ENCODE data around the gene LRIG2.

LRIG2 gene

GRCh38 chr1:113137563-113137962 lies 64.6 kb downstream of the LRIG2 start:
- H2BK15ac ChIP-seq (ENCODE audit: low read depth, poor library complexity, severe bottlenecking): no peak overlapping the region
- DNase-seq: no peak
- no peak overlapping the region for H2BK120ac ChIP-seq (ENCODE audit: low read depth, low read length)
- peaks cover 0 to 3% of the 10 kb centered on the region in 2 experiments for H3K36me3 ChIP-seq (ENCODE audit: control insufficient read depth in 1 of 2, insufficient read depth in 2 of 2, low read depth in 1 of 2, low read length in 2 of 2)
- no peaks in the 10 kb centered on the region for H3K79me1 ChIP-seq (replicated peaks; ENCODE audit: low read length, poor library complexity, severe bottlenecking)
- H3K4ac ChIP-seq (ENCODE audit: low read depth in 1 of 2, low read length in 2 of 2): no peak overlapping the region
- WGBS: 75% methylated on average over 1 of the region's 3 CpGs
- H3K18ac ChIP-seq (ENCODE audit: low read depth in 1 of 2, low read length in 2 of 2): no peak overlapping the region
- H3K14ac ChIP-seq (ENCODE audit: low read length in 2 of 2): no peak overlapping the region
- no peak overlapping the region for H2BK12ac ChIP-seq (ENCODE audit: low read length in 2 of 2)
- H3K4me1 ChIP-seq (ENCODE audit: control insufficient read depth, insufficient read depth, low read depth, low read length): peaks cover 3% of the 10 kb centered on the region
- H2AFZ ChIP-seq (ENCODE audit: low read depth, low read length): no peak overlapping the region
- no peak overlapping the region for H3K4me2 ChIP-seq (ENCODE audit: low read length, poor library complexity, severe bottlenecking)
- H4K91ac ChIP-seq (ENCODE audit: low read length): no peak overlapping the region
- H2BK5ac ChIP-seq (ENCODE audit: low read depth, low read length, poor library complexity, severe bottlenecking): no peak overlapping the region
- no peak overlapping the region for H2AK5ac ChIP-seq (ENCODE audit: low read length, severe bottlenecking)
- no peaks in the 10 kb centered on the region for H3K9me3 ChIP-seq (ENCODE audit: control insufficient read depth, low read length)
- H3K4me3 ChIP-seq (ENCODE audit: insufficient read depth in 1 of 2, low read depth in 1 of 2, low read length in 2 of 2): no peak overlapping the region
- H4K8ac ChIP-seq (ENCODE audit: low read length): no peak overlapping the region
- no peaks in the 10 kb centered on the region for H3K27me3 ChIP-seq (ENCODE audit: control insufficient read depth in 1 of 2, insufficient read depth in 1 of 2, low read length in 2 of 2)
- no peak overlapping the region for H3K23ac ChIP-seq (ENCODE audit: low read length in 2 of 2)
- H3K27ac ChIP-seq (ENCODE audit: low read length, poor library complexity, severe bottlenecking): no peak overlapping the region
- H3K9ac ChIP-seq (ENCODE audit: low read length): no peak overlapping the region

GRCh38 chr1:113138778-113139177 lies 65.8 kb downstream of the LRIG2 start:
- no peak for DNase-seq
- H4K91ac ChIP-seq (ENCODE audit: low read length): no peak overlapping the region

GRCh38 chr1:113140176-113140575 lies 67.2 kb downstream of the LRIG2 start:
- WGBS: 100% methylated on average over 1 of the region's 1 CpG
- no peaks in the 10 kb centered on the region for H3K79me1 ChIP-seq (replicated peaks; ENCODE audit: low read length, poor library complexity, severe bottlenecking)
- no peak overlapping the region for H2AK5ac ChIP-seq (ENCODE audit: low read length, severe bottlenecking)
- H3K23ac ChIP-seq (ENCODE audit: low read length in 2 of 2): no peak overlapping the region
- no peak overlapping the region for H4K91ac ChIP-seq (ENCODE audit: low read length)
- H3K14ac ChIP-seq (ENCODE audit: low read length in 2 of 2): no peak overlapping the region
- H3K9me3 ChIP-seq (ENCODE audit: control insufficient read depth, low read length): no peaks in the 10 kb centered on the region
- H3K4me1 ChIP-seq (ENCODE audit: control insufficient read depth, insufficient read depth, low read depth, low read length): peaks cover 3% of the 10 kb centered on the region
- no peak for DNase-seq
- H3K27me3 ChIP-seq (ENCODE audit: control insufficient read depth in 1 of 2, insufficient read depth in 1 of 2, low read length in 2 of 2): no peaks in the 10 kb centered on the region
- no peak overlapping the region for H3K4me2 ChIP-seq (ENCODE audit: low read length, poor library complexity, severe bottlenecking)
- H3K4ac ChIP-seq (ENCODE audit: low read depth in 1 of 2, low read length in 2 of 2): no peak overlapping the region
- H2BK5ac ChIP-seq (ENCODE audit: low read depth, low read length, poor library complexity, severe bottlenecking): no peak overlapping the region
- H2BK12ac ChIP-seq (ENCODE audit: low read length in 2 of 2): no peak overlapping the region
- no peak overlapping the region for H2BK15ac ChIP-seq (ENCODE audit: low read depth, poor library complexity, severe bottlenecking)
- no peak overlapping the region for H4K8ac ChIP-seq (ENCODE audit: low read length)
- no peak overlapping the region for H3K18ac ChIP-seq (ENCODE audit: low read depth in 1 of 2, low read length in 2 of 2)
- no peak overlapping the region for H2BK120ac ChIP-seq (ENCODE audit: low read depth, low read length)
- H3K27ac ChIP-seq (ENCODE audit: low read length, poor library complexity, severe bottlenecking): no peak overlapping the region
- H3K36me3 ChIP-seq (ENCODE audit: control insufficient read depth in 1 of 2, insufficient read depth in 2 of 2, low read depth in 1 of 2, low read length in 2 of 2): no peaks in the 10 kb centered on the region
- H3K4me3 ChIP-seq (ENCODE audit: insufficient read depth in 1 of 2, low read depth in 1 of 2, low read length in 2 of 2): no peak overlapping the region
- no peak overlapping the region for H2AFZ ChIP-seq (ENCODE audit: low read depth, low read length)
- H3K9ac ChIP-seq (ENCODE audit: low read length): peak overlapping the region; percentile 77

More at GRCh38 chr1:113138778-113139177, 65.8 kb downstream of the LRIG2 start:
- Histone ChIP-seq H3K4me3 (ENCODE audit: insufficient read depth in 1 of 2, low read depth in 1 of 2, low read length in 2 of 2) (no peak overlapping the region), H3K4ac (ENCODE audit: low read depth in 1 of 2, low read length in 2 of 2) (no peak overlapping the region), H3K36me3 (ENCODE audit: control insufficient read depth in 1 of 2, insufficient read depth in 2 of 2, low read depth in 1 of 2, low read length in 2 of 2) (peaks cover 0 to 3% of the 10 kb centered on the region in 2 experiments), H2BK12ac (ENCODE audit: low read length in 2 of 2) (no peak overlapping the region), H2BK5ac (ENCODE audit: low read depth, low read length, poor library complexity, severe bottlenecking) (no peak overlapping the region), H4K8ac (ENCODE audit: low read length) (no peak overlapping the region), H3K9ac (ENCODE audit: low read length) (no peak overlapping the region), H2BK15ac (ENCODE audit: low read depth, poor library complexity, severe bottlenecking) (no peak overlapping the region), H2BK120ac (ENCODE audit: low read depth, low read length) (no peak overlapping the region), H3K4me1 (ENCODE audit: control insufficient read depth, insufficient read depth, low read depth, low read length) (peaks cover 3% of the 10 kb centered on the region), H3K27ac (ENCODE audit: low read length, poor library complexity, severe bottlenecking) (no peak overlapping the region), H3K27me3 (ENCODE audit: control insufficient read depth in 1 of 2, insufficient read depth in 1 of 2, low read length in 2 of 2) (no peaks in the 10 kb centered on the region), H3K23ac (ENCODE audit: low read length in 2 of 2) (no peak overlapping the region), H3K14ac (ENCODE audit: low read length in 2 of 2) (no peak overlapping the region), H2AFZ (ENCODE audit: low read depth, low read length) (no peak overlapping the region), H3K79me1 (replicated peaks; ENCODE audit: low read length, poor library complexity, severe bottlenecking) (no peaks in the 10 kb centered on the region), H3K4me2 (ENCODE audit: low read length, poor library complexity, severe bottlenecking) (no peak overlapping the region), H2AK5ac (ENCODE audit: low read length, severe bottlenecking) (no peak overlapping the region), H3K18ac (ENCODE audit: low read depth in 1 of 2, low read length in 2 of 2) (no peak overlapping the region), H3K9me3 (ENCODE audit: control insufficient read depth, low read length) (no peaks in the 10 kb centered on the region)

- no peak overlapping the region for H2BK5ac ChIP-seq (ENCODE audit: low read depth, low read length, poor library complexity, severe bottlenecking)
- peak overlapping the region; percentile 40 to 88 for H3K18ac ChIP-seq (ENCODE audit: low read depth in 1 of 2, low read length in 2 of 2)
- peaks cover 3% of the 10 kb centered on the region for H3K4me1 ChIP-seq (ENCODE audit: control insufficient read depth, insufficient read depth, low read depth, low read length)
- no peak overlapping the region for H3K27ac ChIP-seq (ENCODE audit: low read length, poor library complexity, severe bottlenecking)
- peak; percentile 69 for DNase-seq
- H3K4me2 ChIP-seq (ENCODE audit: low read length, poor library complexity, severe bottlenecking): no peak overlapping the region
- H3K36me3 ChIP-seq (ENCODE audit: control insufficient read depth in 1 of 2, insufficient read depth in 2 of 2, low read depth in 1 of 2, low read length in 2 of 2): no peaks in the 10 kb centered on the region
- H2AK5ac ChIP-seq (ENCODE audit: low read length, severe bottlenecking): peak overlapping the region; percentile 30
- no peak overlapping the region for H2BK120ac ChIP-seq (ENCODE audit: low read depth, low read length)
- H3K9ac ChIP-seq (ENCODE audit: low read length): peak overlapping the region; percentile 77
- peak overlapping the region in 1 of 2 experiments; percentile 97 for H3K4ac ChIP-seq (ENCODE audit: low read depth in 1 of 2, low read length in 2 of 2)
- H4K91ac ChIP-seq (ENCODE audit: low read length): peak overlapping the region; percentile 14
- H2BK15ac ChIP-seq (ENCODE audit: low read depth, poor library complexity, severe bottlenecking): peak overlapping the region; percentile 92
- peak overlapping the region in 1 of 2 experiments; percentile 43 for H3K4me3 ChIP-seq (ENCODE audit: insufficient read depth in 1 of 2, low read depth in 1 of 2, low read length in 2 of 2)
- no peak overlapping the region for H3K14ac ChIP-seq (ENCODE audit: low read length in 2 of 2)
- 37% methylated on average over 13 of the region's 13 CpGs for WGBS
- H2BK12ac ChIP-seq (ENCODE audit: low read length in 2 of 2): peak overlapping the region; percentile 64 to 87
- H3K27me3 ChIP-seq (ENCODE audit: control insufficient read depth in 1 of 2, insufficient read depth in 1 of 2, low read length in 2 of 2): no peaks in the 10 kb centered on the region
- no peaks in the 10 kb centered on the region for H3K9me3 ChIP-seq (ENCODE audit: control insufficient read depth, low read length)
- H2AFZ ChIP-seq (ENCODE audit: low read depth, low read length): peak overlapping the region; percentile 75
- H4K8ac ChIP-seq (ENCODE audit: low read length): peak overlapping the region; percentile 90
- no peaks in the 10 kb centered on the region for H3K79me1 ChIP-seq (replicated peaks; ENCODE audit: low read length, poor library complexity, severe bottlenecking)
- H3K23ac ChIP-seq (ENCODE audit: low read length in 2 of 2): no peak overlapping the region
Observed at GRCh38 chr1:113140588-113141446, 67.8 kb downstream of the LRIG2 start.

All from mesenchymal stem cell (in vitro differentiated cells and primary cell).